ENCODE data around the gene WBP2.

WBP2 gene

DNA sequence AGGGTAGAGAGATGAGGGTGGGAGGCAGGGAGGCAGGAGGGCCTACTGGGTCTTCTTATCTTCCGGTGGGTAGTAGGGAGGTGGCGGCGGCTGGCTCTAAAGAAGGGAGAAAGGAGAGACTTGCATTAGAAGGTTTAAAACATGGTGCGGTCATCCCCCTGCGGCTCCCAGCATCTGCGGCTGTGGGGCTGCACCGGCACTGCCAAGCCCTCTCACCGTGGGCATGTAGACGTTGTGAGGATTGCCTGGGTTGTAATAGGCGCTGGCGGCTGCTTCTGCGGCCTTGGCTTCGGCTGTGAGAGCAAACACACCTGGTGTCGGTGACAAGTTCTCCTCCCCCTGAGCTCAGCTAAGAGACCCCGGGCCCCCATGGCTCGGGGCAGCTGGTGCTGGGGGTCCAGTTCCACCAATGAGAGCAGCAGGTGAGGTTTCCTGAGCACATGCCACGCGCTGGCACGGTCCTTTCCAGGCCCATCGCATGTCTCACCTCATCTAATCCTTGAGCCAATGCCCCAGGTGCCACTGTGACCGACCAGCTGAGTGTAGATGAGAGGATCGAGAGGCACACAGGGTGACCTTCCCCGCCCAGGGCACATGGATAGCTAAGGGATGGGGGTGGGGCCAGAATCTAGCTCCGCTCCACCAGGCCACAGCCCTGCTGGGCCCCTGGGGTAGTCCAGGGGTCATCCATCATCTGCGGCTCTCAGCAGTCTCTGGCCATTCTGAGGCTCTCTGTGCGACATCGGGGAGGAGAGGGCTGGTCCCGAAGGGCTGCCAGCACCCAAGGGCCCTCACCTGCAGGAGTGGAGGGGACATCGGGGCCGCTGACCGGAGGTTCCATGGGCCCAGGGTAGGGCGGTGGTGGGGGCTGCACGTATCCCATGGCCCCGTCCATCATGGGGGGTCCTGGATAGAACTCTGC lies 8.2 kb downstream of the WBP2 start:
- no peak for DNase-seq

DNA sequence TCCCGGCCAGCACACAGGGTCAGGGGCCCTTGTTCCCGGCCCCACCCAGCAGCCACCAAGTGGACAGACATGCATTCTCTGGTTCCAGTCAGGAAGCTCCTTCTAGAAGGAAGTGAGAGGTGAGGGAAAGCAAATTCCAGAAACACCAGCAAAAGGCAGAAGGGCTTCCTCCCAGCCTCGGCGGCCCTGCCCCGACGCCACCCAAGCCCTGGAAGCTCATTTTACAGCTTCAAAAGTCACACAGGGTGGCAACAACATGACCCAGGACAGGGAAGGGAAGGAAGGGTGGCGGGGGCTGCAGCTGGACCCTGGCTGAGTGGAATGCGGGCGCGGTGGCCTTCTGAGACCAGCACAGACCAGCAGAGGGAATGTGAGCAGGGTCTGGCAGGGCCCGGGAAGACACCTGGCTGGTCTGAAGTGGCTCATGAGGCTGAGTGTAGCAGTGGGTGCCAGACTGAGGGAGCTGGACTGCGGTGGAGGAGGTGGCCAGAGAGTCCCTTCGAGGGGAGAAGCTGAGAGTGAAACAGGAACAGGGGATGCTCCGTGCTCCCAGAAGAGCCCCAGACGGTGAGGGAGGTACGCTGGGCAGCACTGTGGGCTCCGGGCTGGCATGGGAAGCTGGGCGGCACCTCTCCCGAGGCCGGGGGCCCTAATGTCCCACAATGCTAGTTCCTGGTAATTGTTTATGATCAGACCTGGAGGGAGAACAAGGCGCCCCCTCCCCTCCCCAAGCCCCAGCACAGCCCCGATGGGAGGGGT lies 9.0 kb downstream of the WBP2 start:
- no peak for DNase-seq

DNA sequence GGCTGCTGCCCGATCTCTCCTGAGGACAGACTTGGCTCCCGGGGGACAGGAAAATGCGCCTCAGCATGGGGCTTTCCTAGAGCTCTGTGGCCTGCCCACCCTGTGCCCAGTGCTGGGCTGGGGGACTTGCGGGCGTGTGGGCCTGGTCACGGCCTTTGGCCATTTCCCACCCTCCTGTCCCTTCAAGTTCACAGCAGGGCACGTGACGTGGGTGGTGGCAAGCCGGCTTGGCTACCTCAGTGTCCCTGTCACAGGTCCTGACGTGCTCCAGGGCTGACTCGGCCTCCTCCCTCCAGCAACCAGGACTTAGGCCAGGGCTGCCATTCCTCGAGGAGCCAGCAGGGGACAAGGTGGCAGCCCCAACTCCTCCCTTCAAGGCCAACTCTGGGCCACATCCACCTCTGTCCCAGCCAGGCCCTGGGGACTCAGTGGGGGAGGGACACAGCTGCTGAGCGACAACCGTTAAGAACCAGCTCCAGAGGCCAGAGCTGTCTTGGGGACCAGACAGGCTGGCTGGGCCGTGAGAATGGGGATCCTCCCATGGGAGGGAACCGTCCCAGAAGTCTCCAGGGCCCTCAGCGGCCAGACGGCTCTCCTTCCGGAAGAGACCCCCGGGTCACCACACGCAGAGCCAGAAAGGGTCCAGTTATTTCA lies 9.9 kb downstream of the WBP2 start:
- DNase-seq, result peak in 48 of 56 donors; percentile 14 to 76 (median 47)

DNA sequence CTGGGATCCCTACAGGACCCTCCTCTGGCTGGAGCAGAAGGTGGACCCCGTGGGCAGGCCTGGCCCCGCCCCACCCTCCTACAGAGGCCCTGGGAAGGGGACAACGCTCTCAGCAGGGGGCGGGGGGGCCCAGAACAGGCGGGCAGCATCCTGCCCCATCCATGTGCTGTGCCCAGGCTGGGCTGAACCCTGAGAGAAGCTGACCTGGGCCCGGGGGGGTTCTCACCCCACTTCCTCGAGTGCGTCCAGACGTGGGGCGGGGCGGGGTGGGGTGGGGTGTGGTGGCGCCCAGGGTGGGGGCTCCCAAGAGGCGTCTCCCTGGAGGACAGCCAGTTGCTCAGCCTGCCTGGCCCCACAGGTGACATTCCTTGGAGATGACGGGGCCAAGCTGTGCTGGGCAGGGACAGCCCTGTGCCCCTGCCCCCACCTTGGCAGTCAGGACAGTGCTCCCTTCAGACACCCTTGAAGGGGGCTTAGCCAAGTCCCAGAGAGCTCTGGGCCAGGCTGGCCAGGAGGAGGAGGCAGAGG lies 10.5 kb downstream of the WBP2 start:
- DNase-seq, result peak in 2 of 56 donors; percentile 42 to 62

DNA sequence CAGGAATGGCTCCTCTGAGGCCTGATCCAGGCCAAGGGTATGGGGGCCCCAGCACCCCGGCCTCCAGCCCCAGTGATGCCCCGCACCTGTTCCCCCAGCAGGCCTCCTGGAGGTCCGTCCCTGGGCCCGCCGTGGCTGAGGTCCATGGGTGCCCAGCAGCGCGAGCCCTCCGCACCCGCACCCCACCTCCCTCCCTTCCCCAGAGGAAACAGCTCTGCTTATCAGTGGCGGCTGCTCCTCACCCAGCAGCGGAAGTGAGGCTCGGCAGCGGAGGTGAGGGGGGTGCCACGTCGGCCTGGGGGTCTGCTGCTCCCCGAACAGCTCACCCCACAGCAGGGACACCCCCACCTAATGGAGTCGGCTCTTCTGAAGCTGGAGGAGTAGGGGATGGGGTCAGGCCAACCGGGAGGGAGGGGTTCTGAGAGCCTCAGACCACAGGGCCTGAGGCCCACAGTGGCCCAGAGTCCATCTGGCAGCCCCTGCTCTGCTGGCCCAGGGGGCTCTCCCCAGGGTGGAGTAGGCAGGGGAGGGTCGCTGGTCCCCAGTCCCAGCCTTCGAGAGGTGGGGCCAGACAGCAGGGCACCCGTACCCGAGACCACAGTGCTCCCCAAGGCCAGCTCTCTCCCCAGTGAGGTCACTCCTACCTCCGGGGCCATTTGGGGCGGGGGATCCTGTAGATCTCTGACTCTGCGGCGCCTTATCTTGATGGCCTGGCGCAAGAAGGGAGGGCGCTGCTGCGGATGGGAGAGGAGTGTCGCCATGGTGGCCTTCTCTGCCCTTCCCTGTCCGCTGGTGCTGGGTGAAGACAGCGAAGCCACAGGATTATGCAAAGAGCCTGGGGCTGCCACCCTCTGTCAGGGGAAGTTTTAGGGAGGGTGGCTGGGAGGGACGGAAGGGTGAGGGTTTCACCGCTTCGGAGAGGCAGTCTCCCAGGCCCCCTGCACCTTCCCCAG lies 11.3 kb downstream of the WBP2 start, which contains the start of gene UNC13D:
UNC13D (minus strand) TSS at position 828 of the 953 bp plus-strand sequence; CDS start at position 761, 67 bp downstream.
- no peak for DNase-seq

DNA sequence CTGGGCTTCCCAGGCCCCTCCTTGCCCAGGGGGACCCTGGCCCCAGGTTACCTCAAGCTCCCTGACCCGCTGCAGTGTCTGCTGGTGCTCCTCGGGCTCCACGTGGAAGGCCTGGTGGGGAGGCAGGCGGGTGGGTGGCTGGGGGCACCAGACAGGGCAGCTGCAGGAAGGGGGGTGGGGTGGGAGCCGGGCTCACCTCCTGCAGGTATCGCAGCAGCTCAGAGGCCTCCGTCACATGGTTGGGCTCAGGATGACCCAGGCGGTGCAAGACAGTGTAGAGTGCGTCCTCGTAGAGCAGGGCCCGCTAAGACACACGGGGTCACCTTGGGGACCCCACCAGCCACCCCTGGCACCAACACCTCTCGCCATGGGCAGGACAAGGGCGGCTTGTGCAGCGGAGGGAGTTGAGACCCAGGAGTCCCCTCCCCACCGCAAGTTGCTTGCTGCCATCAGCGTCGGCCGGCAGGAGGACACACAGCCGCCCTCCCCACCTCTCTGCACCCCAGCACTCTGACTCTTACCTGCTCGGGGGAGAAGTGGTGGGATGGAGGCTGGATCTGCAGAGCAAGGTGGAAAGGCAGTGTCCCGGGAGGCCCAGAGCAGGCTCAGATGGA lies 12.1 kb downstream of the WBP2 start:
- DNase-seq, result no peak

DNA sequence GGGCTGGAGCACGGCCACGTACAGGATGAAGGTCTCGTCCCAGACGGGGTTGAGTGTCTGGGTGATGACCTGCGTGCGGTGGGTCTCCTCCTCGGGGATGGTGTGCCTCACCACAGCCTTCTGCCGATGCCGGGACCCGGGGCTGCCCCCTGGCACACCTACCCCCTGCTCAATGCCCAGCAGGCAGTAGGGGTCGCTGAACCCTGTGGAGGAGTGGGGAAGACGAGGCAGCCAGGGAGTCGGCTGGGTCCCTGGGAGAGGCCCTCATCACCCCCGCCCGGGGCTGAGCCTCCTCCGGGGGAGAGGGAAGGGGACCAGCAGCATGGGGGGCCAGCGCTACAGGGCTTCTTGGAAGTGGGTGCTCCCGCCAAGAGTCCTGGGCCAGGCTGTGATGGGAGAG lies 12.7 kb downstream of the WBP2 start:
- no peak for DNase-seq

DNA sequence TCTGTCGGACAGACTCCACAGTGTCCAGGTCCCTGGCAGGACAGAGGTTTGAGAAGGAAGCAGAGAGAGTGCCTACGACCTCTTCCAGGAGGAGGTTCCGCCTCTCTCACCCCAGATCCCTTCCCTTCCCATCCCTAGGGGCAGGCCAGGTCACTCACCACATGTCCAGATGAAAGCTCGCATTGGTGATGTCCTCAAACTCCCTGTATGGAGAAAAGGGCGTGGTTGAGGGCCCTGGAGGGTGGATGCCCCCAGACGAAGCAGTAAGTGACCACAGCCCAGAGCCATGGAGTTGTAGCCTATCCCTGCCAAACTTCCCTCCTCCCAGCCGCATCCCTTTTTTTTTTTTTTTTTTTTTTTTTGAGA lies 14.4 kb downstream of the WBP2 start:
- DNase-seq, result no peak

DNA sequence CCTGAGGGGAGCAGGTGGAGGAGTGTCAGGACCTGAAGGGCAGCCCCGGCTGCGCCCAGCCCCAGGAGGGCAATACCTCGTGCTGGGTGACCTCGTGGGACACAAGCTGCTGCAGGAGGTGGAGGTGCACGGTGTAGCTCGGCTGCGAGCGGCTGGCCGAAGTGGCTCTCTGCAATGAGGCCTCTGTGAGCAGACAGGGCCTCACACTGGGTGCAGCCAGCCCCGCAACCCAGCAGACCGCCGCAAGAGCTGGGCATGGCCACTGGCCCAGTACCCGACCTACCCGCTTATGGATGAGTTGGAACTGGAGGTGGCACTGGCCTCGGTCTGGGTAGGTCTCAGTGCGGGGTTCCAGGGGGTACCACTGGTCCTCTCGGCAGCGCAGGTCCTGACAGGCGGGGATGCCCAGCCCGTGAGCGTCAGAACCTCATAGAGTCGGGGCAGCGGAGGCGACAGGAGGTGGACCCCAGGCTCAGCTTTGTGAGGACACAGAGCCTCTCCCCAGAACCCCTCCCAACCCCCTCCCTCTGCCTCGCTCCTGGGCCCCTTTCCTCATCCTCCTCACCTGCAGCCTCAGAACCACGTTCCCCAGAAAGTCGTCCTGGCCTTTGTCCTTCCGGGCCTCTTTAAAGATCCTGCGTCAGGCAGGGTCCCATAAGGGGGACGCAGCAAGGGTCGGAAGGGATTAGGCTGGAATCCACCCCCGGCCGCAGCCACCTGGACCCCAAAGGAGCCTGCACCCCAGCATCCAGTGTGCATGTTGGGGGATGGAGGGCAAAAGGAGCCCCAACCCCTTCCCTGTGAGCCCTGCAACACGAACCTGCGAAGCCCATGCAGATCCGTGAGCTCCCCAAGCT lies 15.0 kb downstream of the WBP2 start:
- DNase-seq, result no peak

DNA sequence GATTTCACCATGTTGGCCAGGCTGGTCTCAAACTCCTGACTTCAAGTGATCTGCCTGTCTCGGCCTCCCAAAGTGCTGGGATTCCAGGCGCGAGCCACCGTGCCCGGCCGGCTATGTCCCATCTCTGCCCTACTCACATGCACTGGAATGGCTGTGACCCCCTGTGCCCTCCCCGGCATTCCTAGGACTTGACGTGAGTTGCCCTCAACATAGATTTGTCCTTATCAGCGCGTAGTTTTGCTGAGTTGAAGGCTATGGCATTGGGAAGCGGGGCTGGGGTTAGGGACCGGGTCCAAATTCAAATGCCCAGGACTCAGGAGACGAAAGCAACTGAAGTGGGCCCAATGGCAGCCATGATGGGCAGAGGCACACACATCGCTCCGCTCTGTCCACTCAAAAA lies 16.7 kb downstream of the WBP2 start:
- DNase-seq, result no peak

DNA sequence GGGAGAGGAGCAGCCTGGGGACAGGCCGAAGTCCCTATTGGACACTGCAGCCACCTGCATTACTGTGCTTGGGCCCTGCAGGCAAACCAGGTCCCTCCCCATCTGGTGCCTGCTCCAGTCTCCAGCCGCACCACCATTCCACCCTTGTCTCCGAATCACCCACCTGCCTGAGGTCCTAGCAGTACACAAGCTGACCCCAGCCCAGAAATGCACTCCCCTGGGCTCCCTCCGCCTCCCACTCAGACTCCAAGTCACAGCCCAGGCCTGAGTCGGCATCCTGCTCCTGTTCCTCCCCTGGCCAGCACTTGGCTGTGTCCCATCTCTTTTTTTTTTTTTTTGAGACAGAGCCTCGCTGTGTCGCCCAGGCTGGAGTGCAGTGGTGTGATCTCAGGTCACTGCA lies 17.2 kb downstream of the WBP2 start:
- DNase-seq, result no peak

DNA sequence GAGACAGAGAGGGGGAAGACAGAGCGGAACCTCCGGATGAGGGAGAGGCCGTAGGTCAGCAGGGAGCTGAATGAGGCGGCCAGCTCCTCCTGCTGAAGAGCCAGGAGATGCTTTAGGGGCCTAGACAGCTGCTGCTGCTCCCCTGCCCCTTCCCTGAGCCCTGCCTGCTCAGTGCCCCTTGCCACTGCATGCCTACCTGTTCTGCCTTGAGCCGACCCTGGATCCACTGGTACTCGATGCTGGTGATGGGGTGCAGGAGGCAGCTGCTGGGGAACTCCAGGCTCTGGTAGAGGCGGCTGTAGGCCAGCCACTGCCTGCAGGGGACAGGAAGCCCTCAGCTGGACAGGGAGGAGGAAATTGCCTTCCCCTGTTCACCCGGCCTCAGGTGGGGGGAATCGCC lies 18.5 kb downstream of the WBP2 start:
- DNase-seq, result no peak

DNA sequence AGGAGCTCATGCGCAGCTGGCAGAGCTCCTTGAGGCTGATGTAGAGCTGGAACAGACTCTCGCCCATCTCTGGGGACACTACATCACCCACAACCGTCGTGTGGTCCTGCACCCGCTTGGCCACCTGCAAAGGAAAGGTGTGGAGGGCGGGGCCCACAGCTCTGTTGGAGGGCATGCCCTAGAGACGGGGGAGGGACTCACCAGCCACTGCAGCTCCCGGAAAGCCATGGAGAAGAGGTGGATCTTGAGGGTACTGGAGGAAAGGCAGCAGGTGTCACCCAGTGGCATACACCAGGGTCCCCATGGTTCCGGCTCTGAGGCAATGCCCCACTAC lies 19.5 kb downstream of the WBP2 start:
- DNase-seq, result no peak

DNA sequence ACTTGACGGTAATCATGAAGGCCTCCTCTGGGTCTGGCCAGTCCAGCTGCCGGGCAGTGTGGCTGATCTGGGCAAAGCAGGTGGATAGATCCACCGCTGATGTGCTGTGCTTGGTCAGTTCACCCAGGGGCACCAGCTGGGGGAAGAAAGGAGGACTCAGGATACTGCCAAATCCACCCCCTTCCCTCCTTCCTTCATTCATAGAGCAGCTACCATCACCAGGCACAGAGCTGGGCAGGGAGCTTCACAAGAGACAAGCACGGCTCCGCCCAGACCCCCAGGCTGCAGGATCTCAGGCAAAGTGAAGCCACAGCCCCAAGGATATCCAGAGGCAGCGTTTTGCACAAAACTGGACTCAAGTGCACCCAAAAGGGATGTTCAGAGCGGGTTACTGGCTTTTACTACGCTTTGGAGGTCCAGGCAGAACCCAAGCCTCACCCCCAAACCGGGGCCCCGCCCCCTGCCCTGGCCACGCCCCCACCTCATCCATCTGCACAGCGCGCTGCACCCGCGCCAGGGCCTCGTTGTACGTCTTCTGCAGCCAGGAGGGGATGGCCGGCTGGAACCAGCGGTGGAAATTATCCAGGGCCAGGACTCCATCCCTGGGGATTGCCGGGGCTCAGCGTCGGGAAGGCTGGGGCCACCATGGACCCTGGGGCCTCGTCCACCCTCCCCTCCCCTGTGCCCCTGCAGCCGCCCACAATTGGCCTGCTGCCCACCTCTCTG lies 20.0 kb downstream of the WBP2 start:
- DNase-seq, result peak in 1 of 56 donors; percentile 43

DNA sequence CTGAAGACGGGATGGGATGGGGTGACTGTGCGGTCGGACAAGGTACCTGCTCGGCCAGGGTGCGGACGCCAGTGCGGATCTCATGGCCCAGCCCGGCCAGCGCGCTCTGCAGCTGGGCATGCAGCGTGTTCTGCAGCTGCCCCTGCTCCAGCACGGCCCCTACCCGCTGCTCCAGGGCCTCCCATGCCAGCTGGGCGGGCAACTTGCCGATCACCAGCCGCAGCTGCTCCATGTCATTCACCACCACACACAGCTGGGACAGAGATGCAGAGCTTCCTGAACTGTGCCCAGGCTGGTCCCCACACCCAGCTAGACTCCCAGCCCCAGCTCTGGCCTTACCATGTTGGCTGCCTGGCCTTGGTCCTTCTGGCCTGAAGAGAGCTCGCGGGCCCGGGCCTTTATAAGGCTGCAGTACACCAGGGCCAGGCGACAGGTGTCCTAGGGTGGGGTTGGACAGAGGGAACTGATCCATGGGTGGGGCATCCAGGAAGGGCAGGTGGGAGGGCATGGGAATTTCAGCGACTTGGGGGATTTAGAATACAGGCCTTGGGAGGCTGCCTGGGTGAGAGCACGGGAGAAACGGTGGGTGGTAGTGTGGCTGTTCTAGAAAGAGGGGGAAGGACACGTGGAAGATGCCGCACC lies 20.7 kb downstream of the WBP2 start:
- peak in 46 of 56 donors; percentile 5 to 80 (median 45) for DNase-seq

DNA sequence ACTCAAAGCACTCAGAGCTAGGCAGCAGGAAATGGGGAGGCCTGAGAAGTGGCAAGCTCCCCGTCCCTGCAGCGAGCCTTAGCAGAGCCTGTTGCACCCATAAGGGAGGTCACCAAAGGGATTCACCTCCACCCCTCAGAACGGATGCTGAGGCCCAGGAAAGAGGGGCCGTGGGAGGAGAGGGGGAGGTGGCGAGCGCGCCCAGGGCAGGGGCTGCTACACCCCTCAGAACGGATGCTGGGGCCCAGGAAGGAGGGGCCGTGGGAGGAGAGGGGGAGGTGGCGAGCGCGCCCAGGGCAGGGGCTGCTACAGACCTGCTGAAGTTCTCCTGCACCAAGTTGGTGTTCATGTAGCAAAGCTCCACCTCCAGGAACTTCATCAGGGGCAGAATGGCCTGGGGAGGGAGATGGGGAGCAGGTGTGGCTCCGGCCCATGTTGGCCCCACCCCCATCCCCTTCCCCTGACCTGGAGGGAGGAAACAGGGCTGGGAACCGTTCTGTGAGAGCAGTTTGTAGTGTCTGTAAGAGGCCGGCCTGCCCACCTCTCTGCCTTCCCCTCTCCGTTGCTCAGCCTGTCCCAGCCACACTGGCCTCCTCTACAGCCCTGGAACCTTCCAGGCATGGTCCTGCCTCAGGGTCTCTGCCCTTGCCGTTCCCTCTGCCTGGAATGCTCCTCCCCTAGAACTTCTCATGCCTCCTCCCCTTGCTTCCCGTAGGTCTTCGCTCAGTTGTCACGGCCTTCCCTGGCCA lies 22.3 kb downstream of the WBP2 start:
- DNase-seq, result no peak

DNA sequence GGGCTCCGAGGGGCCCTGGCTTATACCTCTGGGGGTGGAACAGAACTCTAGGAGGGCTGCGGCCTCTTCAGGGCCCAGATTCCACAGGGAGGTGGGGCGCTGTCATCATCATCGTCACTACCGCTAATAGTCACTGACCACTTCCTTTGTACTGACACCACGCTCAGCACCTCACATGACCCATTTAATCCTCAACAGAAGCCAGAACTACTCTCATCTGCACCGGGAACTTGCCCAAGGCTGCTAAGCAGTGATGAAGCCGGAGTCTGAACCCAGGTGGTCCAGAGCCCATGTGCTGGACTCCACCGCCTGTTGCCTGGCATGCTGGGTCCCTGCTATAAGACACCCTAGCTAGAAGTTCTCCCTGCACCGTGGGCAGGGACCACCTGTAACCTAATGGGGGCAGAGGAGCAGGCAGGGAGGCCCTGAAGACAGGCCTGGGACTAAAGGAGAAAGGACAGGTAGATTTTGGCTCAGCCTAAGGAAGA lies 22.9 kb downstream of the WBP2 start:
- peak in 1 of 56 donors; percentile 37 for DNase-seq

Data from nucleus accumbens (tissue), 56 donors.